CD8-positive, alpha-beta memory T cell (primary cell): Measurements from ENCODE around the gene PRRT3. TPM values are rescaled to one million over a fixed set of nuclear protein-coding genes. Genes with fewer than 3 reads are reported as not detected.

Source experiments
- CTCF ChIA-PET: fragments of 350-600 bp; sonication (Branson Sonifier 250); formaldehyde crosslinking; loops from one replicate; lab custom pipeline; 2021; ENCODE audit warnings: antibody characterized with exemption; lab: Charles Lee
- POLR2A ChIA-PET: fragments of 350-600 bp; sonication (Branson Sonifier 250); formaldehyde crosslinking; loops from one replicate; lab custom pipeline; 2021; ENCODE audit warnings: antibody characterized with exemption; lab: Charles Lee
- DNase-seq, 5 donors: peaks; one replicate each; pipeline versions ENCODE4 v3.0.0 to v3.0.0-alpha.2; 2020 to 2022; ENCODE audit warnings: mixed read lengths in 1 of 5
- H3K27ac ChIP-seq: one replicate; pipeline ENCODE4 v1.7.0; 2013; ENCODE audit warnings: low read depth, mild to moderate bottlenecking, low read length, moderate library complexity
- H3K27me3 ChIP-seq: 2 replicates; pipeline ENCODE4 v1.7.0; 2013; ENCODE audit warnings: low read length, mild to moderate bottlenecking; ENCODE audit not compliant: insufficient read depth, poor library complexity, severe bottlenecking
- H3K36me3 ChIP-seq: 2 replicates; pipeline ENCODE4 v1.7.0; 2013; ENCODE audit warnings: mild to moderate bottlenecking, low read length, moderate library complexity; ENCODE audit not compliant: insufficient read depth
- H3K4me1 ChIP-seq: 2 replicates; pipeline ENCODE4 v1.7.0; 2013; ENCODE audit warnings: mild to moderate bottlenecking, low read length, moderate library complexity; ENCODE audit not compliant: insufficient read depth
- H3K4me3 ChIP-seq: 2 replicates; pipeline ENCODE4 v1.7.0; 2013; ENCODE audit warnings: mild to moderate bottlenecking, low read length
- H3K9me3 ChIP-seq: 2 replicates; pipeline ENCODE4 v1.7.0; 2013; ENCODE audit warnings: mild to moderate bottlenecking, low read length
- H3K27ac Mint-ChIP-seq, 8 donors: one replicate each; pipeline ENCODE4 v1.8.0; 2020 to 2021; ENCODE audit warnings: mixed read lengths in 8 of 8, mild to moderate bottlenecking in 6 of 8, inconsistent platforms in 3 of 8, moderate library complexity in 3 of 8
- H3K27me3 Mint-ChIP-seq, 2 donors: one replicate each; pipeline ENCODE4 v1.8.0; 2020 to 2021; ENCODE audit warnings: mixed read lengths in 2 of 2, mild to moderate bottlenecking in 1 of 2, moderate library complexity in 1 of 2
- H3K36me3 Mint-ChIP-seq, 3 donors: one replicate each; pipeline ENCODE4 v1.8.0; 2020 to 2021; ENCODE audit warnings: mixed read lengths in 3 of 3, inconsistent platforms in 1 of 3, mild to moderate bottlenecking in 1 of 3
- H3K4me1 Mint-ChIP-seq, 3 donors: one replicate each; pipeline ENCODE4 v1.8.0; 2020 to 2021; ENCODE audit warnings: mixed read lengths in 3 of 3, inconsistent platforms in 1 of 3, mild to moderate bottlenecking in 1 of 3
- H3K4me3 Mint-ChIP-seq, 7 donors: one replicate each; pipeline ENCODE4 v1.8.0; 2020 to 2021; ENCODE audit warnings: mixed read lengths in 7 of 7, mild to moderate bottlenecking in 6 of 7, moderate library complexity in 4 of 7, inconsistent platforms in 2 of 7
- H3K9me3 Mint-ChIP-seq, 5 donors: one replicate each; pipeline ENCODE4 v1.8.0; 2020 to 2022; ENCODE audit warnings: mixed read lengths in 5 of 5, mild to moderate bottlenecking in 3 of 5, moderate library complexity in 2 of 5, inconsistent platforms in 1 of 5
- polyA plus RNA-seq: library from polyadenylated mRNA; unstranded; fragments of 300-500 nt; fragmentation: Illumina TruSeq; gene quantifications from one replicate; pipeline ENCODE4 v1.2.3, GENCODE V29; 2021
- total RNA-seq, 2 experiments: library from RNA; stranded (reverse); gene quantifications; one replicate each; pipeline ENCODE4 v1.2.3, GENCODE V29; 2021

Gene PRRT3
- total and polyA plus RNA-seq, 3 experiments from 2014 or later = 5.4 to 12.3 (median 12.1) TPM

DNA sequence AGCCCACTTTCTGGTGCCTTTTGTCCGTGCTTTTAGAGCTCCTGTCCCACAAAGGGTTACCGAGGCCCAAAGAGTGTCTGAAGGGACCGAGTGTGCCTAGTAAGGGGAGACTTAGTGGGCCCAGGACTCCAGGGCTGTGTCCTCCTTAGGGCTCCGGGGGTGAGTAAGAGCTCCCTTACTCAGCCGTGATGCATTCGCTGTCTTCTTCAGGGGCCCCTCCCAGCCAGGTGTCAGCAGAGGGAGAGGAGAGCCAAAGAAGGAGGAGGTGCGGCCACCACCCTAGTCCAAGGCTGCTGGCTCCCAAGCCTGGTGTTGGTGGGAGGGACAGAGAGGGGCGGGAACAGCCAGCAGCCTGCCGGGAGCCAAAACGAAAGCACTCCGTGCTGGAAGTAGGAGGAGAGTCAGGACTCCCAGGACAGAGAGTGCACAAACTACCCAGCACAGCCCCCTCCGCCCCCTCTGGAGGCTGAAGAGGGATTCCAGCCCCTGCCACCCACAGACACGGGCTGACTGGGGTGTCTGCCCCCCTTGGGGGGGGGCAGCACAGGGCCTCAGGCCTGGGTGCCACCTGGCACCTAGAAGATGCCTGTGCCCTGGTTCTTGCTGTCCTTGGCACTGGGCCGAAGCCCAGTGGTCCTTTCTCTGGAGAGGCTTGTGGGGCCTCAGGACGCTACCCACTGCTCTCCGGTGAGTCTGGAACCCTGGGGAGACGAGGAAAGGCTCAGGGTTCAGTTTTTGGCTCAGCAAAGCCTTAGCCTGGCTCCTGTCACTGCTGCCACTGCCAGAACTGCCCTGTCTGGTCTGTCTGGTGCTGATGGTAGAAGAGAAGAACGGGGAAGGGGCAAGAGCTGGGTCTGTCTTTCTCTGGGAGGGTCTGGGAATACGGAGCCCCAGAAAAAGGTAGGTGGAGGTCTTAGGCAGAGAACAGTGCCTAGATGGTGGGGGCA is 35.2 kb downstream of the PRRT3 start, which contains the start of gene IL17RC:
IL17RC (plus strand) TSS at position 365 of the 947 bp plus-strand sequence; CDS start at position 583, 218 bp downstream.
- peak within 1 kb of the TSS; percentile 64 for H3K27ac ChIP-seq
- no peaks in the 10 kb centered on the region for H3K9me3 ChIP-seq
- H3K36me3 ChIP-seq = no peaks in the 10 kb centered on the region
- no peaks in the 10 kb centered on the region for H3K27me3 ChIP-seq
- Mint-ChIP-seq H3K36me3 (no peaks in the 10 kb centered on the region), H3K4me1 (peaks cover 7 to 20% (median 15%) of the 10 kb centered on the region in 3 donors), H3K27me3 (peaks cover 7 to 11% of the 10 kb centered on the region in 2 donors), H3K4me3 (peak within 1 kb of the TSS; percentile 74 to 93 (median 77)), H3K27ac (peak within 1 kb of the TSS in 2 of 8 donors; percentile 43 to 88), H3K9me3 (no peaks in the 10 kb centered on the region)
- H3K4me1 ChIP-seq = peaks cover 9% of the 10 kb centered on the region
- peak within 1 kb of the TSS; percentile 49 for H3K4me3 ChIP-seq
- CTCF ChIA-PET = interaction anchor here (1.8 kb wide), 1 partner anchor 16 kb away, joined by 7 read pairs; the partner anchor contains the start of gene CRELD1
- POLR2A ChIA-PET = interaction anchor here (0.6 to 2.9 kb wide), 3 partner anchors 15 to 335 kb away, joined by 4 to 14 read pairs (median 4); partner anchors contain the start of gene CRELD1
- no peak for DNase-seq

DNA sequence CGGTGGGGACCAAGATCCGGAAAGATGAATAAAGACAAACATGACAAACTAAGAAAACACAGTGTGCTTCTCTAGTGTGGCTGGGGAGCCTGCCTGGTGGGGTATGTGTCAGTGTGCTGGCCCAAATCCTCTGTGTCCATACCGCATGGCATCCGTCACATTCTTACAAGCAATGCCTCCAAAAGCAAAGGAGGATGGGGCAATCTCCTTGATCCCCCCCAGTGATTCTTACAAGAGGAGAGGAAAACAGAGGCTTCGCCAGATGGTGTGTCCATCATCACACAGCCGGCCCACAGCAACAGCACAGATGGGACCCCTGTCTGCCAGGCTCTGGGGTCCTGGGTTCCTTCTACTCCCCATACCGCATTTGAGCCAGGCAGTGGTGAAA is 35.9 kb downstream of the PRRT3 start:
- Histone ChIP-seq H3K9me3 (no peaks in the 10 kb centered on the region), H3K36me3 (no peaks in the 10 kb centered on the region), H3K4me1 (peaks cover 9% of the 10 kb centered on the region), H3K27me3 (no peaks in the 10 kb centered on the region), H3K4me3 (peak overlapping the region; percentile 22), H3K27ac (peak overlapping the region; percentile 51)
- DNase-seq = no peak
- Mint-ChIP-seq H3K36me3 (no peaks in the 10 kb centered on the region), H3K4me3 (peak overlapping the region; percentile 40 to 93 (median 76)), H3K27me3 (peaks cover 7 to 13% of the 10 kb centered on the region in 2 donors), H3K9me3 (no peaks in the 10 kb centered on the region), H3K4me1 (peaks cover 7 to 21% (median 15%) of the 10 kb centered on the region in 3 donors), H3K27ac (peak overlapping the region in 1 of 8 donors; percentile 43)
- ChIA-PET CTCF (interaction anchor here (1.8 kb wide), 1 partner anchor 17 kb away, joined by 7 read pairs; the partner anchor contains the start of gene CRELD1), POLR2A (interaction anchor here (0.6 to 2.9 kb wide), 3 partner anchors 16 to 336 kb away, joined by 4 to 14 read pairs (median 4); partner anchors contain the start of gene CRELD1)

DNA sequence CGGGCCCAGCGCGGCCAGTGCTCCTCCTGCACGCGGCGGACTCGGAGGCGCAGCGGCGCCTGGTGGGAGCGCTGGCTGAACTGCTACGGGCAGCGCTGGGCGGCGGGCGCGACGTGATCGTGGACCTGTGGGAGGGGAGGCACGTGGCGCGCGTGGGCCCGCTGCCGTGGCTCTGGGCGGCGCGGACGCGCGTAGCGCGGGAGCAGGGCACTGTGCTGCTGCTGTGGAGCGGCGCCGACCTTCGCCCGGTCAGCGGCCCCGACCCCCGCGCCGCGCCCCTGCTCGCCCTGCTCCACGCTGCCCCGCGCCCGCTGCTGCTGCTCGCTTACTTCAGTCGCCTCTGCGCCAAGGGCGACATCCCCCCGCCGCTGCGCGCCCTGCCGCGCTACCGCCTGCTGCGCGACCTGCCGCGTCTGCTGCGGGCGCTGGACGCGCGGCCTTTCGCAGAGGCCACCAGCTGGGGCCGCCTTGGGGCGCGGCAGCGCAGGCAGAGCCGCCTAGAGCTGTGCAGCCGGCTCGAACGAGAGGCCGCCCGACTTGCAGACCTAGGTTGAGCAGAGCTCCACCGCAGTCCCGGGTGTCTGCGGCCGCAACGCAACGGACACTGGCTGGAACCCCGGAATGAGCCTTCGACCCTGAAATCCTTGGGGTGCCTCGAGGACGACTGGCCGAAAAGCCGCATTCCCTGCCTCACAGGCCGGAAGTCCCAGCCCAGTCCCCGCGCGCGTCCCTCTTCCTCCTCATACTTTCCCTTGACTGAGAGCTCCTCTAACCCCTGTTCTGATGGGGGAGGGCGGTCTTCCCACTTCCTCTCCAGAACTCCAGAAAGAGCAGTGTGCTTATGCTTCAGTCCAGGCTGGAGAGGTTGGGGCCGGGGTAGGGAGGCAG is 36.7 kb downstream of the PRRT3 start:
- Mint-ChIP-seq H3K4me3 (peak overlapping the region; percentile 74 to 93 (median 77)), H3K4me1 (peaks cover 7 to 21% (median 15%) of the 10 kb centered on the region in 3 donors), H3K36me3 (peaks cover 0 to 2% (median 0%) of the 10 kb centered on the region in 3 donors), H3K27ac (peak overlapping the region in 2 of 8 donors; percentile 17 to 88), H3K9me3 (no peaks in the 10 kb centered on the region), H3K27me3 (peaks cover 7 to 16% of the 10 kb centered on the region in 2 donors)
- H3K4me1 ChIP-seq = peaks cover 9% of the 10 kb centered on the region
- H3K27ac ChIP-seq = no peak overlapping the region
- H3K36me3 ChIP-seq = no peaks in the 10 kb centered on the region
- CTCF ChIA-PET = interaction anchor here (1.5 to 1.8 kb wide), 2 partner anchors 18 to 107 kb away, joined by 3 to 7 read pairs; partner anchors contain the start of gene CRELD1
- POLR2A ChIA-PET = interaction anchor here (2.9 kb wide), 1 partner anchor 17 kb away, joined by 14 read pairs; the partner anchor contains the start of gene CRELD1
- DNase-seq = peak in 2 of 5 donors; percentile 12 to 52
- H3K4me3 ChIP-seq = peak overlapping the region; percentile 49
- H3K27me3 ChIP-seq = no peaks in the 10 kb centered on the region
- H3K9me3 ChIP-seq = no peaks in the 10 kb centered on the region

DNA sequence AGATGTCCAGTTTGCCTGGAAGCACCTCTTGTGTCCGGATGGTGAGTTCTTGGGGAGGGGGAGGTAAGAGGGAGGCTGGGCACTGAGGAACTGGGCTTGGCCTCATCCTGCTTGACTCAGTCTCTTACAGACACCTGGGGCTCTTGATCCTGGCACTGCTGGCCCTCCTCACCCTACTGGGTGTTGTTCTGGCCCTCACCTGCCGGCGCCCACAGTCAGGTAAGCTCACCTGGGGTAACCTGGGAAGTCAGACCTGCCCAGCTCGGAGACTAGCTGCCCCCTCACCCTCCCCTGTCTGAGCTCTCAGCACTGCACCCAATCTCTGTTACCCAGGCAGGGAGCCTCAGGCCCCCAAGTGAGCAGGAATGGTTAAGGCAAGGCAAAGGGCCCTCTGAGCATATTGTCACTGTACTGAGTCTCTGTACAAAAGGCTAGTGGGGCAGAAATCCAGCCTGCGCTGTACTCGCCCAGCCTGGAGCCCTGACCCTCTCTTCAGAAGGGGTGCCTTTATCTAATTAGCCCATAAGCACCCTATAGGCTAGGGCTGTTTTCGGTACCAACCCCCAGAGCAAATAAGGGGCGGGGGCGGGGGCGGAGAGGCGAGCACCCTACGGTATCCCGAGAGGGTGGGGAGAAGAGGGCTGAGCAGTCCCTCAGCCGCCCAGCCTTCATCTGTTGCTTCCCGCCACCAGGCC is 37.5 kb downstream of the PRRT3 start:
- POLR2A ChIA-PET = interaction anchor here (2.1 to 2.9 kb wide), 2 partner anchors 18 to 24 kb away, joined by 4 to 14 read pairs; partner anchors contain the start of genes CRELD1 and JAGN1
- Histone ChIP-seq H3K27ac (no peak overlapping the region), H3K4me1 (peaks cover 9% of the 10 kb centered on the region), H3K9me3 (no peaks in the 10 kb centered on the region), H3K4me3 (peak overlapping the region; percentile 49), H3K36me3 (no peaks in the 10 kb centered on the region), H3K27me3 (no peaks in the 10 kb centered on the region)
- CTCF ChIA-PET = interaction anchor here (1.5 to 2.7 kb wide), 2 partner anchors 18 to 106 kb away, joined by 3 to 11 read pairs; partner anchors contain the start of gene CRELD1
- Mint-ChIP-seq H3K27me3 (peaks cover 7 to 16% of the 10 kb centered on the region in 2 donors), H3K4me1 (peaks cover 7 to 21% (median 15%) of the 10 kb centered on the region in 3 donors), H3K4me3 (peak overlapping the region in 6 of 7 donors; percentile 50 to 83 (median 62)), H3K36me3 (peaks cover 0 to 2% (median 2%) of the 10 kb centered on the region in 3 donors), H3K9me3 (no peaks in the 10 kb centered on the region), H3K27ac (no peak overlapping the region)
- DNase-seq = no peak

DNA sequence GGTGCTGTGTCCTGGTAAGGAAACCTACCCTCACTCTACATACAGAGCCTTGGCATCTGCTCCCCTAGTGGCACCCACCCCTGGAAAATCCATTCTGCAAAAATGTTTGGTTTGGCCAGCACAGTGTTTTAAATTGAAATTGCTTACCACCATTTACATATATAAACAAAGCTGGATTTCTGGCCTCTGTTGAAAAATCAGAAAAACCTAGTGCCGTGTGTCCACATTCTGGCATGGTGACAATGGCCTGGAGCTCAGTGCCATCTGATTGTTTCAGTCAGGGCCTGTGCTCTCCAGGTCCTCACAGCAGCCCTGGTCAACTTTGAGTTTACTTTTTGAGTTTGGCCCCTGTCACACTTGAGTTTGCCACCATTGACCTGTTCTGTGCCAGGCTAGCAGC is 38.2 kb downstream of the PRRT3 start:
- H3K27me3 Mint-ChIP-seq = peaks cover 7 to 16% of the 10 kb centered on the region in 2 donors
- no peak for DNase-seq
- peaks cover 0 to 2% (median 2%) of the 10 kb centered on the region in 3 donors for H3K36me3 Mint-ChIP-seq
- CTCF ChIA-PET = interaction anchor here (1.5 to 2.7 kb wide), 2 partner anchors 18 to 106 kb away, joined by 3 to 11 read pairs; partner anchors contain the start of gene CRELD1
- Histone ChIP-seq H3K27me3 (no peaks in the 10 kb centered on the region), H3K36me3 (no peaks in the 10 kb centered on the region), H3K9me3 (no peaks in the 10 kb centered on the region), H3K4me3 (no peak overlapping the region), H3K4me1 (peaks cover 9% of the 10 kb centered on the region), H3K27ac (no peak overlapping the region)
- H3K4me1 Mint-ChIP-seq = peaks cover 7 to 21% (median 15%) of the 10 kb centered on the region in 3 donors
- H3K27ac Mint-ChIP-seq = peak overlapping the region in 1 of 8 donors; percentile 76
- POLR2A ChIA-PET = interaction anchor here (2.1 to 2.9 kb wide), 2 partner anchors 18 to 23 kb away, joined by 4 to 14 read pairs; partner anchors contain the start of genes CRELD1 and JAGN1
- peak overlapping the region in 4 of 7 donors; percentile 8 to 58 (median 18) for H3K4me3 Mint-ChIP-seq
- H3K9me3 Mint-ChIP-seq = no peaks in the 10 kb centered on the region

DNA sequence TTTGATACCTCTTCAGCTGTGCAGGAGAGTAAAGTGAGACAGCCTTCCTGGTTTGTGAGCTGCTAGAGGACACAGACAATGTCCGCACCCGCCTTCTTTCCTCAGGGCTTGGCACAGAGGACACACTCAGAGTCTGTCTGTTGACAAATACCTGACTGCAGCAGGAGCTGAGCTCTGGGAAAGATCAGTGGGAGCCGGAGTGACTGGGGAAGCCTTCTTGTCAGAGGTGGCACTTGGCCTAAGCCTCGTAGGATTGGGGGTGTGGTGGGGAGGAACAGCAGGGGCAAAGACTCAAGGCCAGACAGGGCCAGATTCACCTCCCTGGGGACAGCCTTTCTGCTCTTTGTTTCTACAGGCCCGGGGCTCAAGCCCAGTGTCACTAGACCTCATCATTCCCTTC is 38.6 kb downstream of the PRRT3 start:
- Histone ChIP-seq H3K4me3 (no peak overlapping the region), H3K36me3 (no peaks in the 10 kb centered on the region), H3K27me3 (no peaks in the 10 kb centered on the region), H3K27ac (no peak overlapping the region), H3K4me1 (peaks cover 9% of the 10 kb centered on the region), H3K9me3 (no peaks in the 10 kb centered on the region)
- POLR2A ChIA-PET = interaction anchor here (0.6 to 2.9 kb wide), 3 partner anchors 19 to 34 kb away, joined by 3 to 14 read pairs (median 4); partner anchors contain the start of genes CRELD1 and JAGN1
- Mint-ChIP-seq H3K27me3 (peaks cover 7 to 16% of the 10 kb centered on the region in 2 donors), H3K4me1 (peaks cover 7 to 21% (median 15%) of the 10 kb centered on the region in 3 donors), H3K27ac (no peak overlapping the region), H3K9me3 (no peaks in the 10 kb centered on the region), H3K4me3 (peak overlapping the region in 3 of 7 donors; percentile 14 to 58 (median 23)), H3K36me3 (peaks cover 0 to 2% (median 2%) of the 10 kb centered on the region in 3 donors)
- CTCF ChIA-PET = interaction anchor here (2.7 kb wide), 1 partner anchor 19 kb away, joined by 11 read pairs; the partner anchor contains the start of gene CRELD1
- no peak for DNase-seq
